LNCAP (cell line): ENCODE data around the gene NR5A2.

Source experiments
- TF ChIP-seq, protein P1 (sequence below): fragments of 450-650 bp; IDR thresholded peaks from 2 replicates; pipeline ENCODE4 v1.5.1; 2017; ENCODE audit warnings: mild to moderate bottlenecking

Gene NR5A2

DNA sequence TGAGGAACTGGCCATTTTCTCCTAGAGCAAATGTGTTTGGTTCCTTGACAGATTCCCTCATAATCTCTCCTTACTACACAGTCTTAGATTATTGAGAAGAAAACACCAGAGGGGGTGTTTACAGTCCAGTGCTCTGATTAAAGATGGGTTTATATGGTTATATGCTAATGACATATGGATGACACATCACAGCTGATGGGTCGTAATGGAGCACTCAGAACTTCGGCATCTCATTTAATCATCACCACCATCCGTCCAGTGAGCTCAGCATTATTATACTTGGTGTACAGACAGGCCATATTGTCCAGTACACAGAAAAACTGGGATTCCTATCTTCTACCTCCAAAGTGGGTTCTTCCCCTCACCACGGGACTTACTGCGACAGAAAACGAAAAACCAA lies 22.3 kb upstream of the NR5A2 start:
- TF ChIP-seq, protein P1, sequence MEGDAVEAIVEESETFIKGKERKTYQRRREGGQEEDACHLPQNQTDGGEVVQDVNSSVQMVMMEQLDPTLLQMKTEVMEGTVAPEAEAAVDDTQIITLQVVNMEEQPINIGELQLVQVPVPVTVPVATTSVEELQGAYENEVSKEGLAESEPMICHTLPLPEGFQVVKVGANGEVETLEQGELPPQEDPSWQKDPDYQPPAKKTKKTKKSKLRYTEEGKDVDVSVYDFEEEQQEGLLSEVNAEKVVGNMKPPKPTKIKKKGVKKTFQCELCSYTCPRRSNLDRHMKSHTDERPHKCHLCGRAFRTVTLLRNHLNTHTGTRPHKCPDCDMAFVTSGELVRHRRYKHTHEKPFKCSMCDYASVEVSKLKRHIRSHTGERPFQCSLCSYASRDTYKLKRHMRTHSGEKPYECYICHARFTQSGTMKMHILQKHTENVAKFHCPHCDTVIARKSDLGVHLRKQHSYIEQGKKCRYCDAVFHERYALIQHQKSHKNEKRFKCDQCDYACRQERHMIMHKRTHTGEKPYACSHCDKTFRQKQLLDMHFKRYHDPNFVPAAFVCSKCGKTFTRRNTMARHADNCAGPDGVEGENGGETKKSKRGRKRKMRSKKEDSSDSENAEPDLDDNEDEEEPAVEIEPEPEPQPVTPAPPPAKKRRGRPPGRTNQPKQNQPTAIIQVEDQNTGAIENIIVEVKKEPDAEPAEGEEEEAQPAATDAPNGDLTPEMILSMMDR = no peak

DNA sequence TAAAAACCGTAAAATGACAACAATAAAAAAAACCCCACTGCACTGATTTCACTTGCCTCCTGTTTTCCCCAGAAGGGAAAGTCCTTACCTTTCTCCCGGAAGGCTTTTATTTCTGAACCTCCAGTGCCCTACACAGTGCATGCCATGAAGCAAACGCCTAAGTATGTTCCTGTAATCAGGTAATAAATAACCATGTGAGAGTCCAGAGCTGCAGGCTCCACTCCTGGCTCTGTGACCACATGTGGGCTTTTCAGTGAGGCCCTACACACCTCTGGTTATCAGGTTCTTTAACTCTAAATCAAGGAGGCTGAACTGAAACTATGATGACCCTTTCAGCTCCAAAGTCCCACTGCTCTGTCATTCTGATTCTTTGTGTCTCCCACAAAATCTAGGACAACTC lies 20.8 kb upstream of the NR5A2 start:
- TF ChIP-seq, protein P1 = no peak

DNA sequence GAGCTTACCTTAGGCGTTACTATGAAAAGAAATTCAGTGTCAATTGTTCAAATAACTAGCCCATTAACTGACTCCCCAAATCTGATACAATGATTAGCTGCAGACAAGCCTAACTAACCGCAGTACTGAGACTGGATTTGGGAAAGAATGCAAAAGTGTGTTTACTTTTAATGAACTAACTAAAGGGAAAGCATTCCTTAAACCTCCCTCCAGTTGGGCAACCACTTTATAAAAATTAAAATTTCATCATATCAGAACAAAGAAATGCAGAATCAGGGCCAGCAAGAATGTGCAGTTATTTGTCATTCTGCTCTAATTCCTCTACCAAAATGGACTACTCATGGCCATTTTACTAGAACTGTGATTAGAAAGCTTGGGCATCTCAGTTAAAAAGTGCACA lies 11.7 kb upstream of the NR5A2 start:
- TF ChIP-seq, protein P1 = no peak

DNA sequence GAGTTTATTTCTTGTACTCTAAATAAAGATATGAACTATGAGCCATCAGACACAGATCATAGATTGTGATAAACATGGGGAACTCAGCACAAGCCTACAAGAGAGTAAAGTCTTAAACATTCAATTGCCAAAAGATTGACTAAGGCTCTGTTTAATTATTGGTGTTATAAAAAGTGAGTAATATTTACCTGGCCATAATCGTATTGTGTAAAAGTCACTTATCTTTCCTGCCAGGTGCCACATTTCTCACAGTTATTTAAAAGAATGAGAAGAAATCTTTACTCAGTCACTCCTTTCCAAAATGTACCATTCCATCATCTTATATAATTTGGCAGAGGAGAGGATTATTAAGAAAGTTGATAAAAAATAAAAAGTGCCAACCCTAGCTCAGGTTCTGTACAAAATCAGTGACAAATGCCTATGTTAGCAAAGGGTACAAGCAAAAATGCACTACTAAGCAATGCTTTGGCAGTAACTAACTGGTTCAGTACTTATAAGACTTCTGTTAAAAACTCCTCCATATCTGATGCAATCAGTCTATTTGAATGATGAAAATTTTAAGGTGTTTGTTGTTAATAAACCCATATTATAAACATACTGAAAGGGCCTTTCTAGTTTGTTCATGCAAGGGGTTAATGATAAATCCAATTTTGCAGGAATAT lies 5.8 kb upstream of the NR5A2 start:
- TF ChIP-seq, protein P1 = no peak

DNA sequence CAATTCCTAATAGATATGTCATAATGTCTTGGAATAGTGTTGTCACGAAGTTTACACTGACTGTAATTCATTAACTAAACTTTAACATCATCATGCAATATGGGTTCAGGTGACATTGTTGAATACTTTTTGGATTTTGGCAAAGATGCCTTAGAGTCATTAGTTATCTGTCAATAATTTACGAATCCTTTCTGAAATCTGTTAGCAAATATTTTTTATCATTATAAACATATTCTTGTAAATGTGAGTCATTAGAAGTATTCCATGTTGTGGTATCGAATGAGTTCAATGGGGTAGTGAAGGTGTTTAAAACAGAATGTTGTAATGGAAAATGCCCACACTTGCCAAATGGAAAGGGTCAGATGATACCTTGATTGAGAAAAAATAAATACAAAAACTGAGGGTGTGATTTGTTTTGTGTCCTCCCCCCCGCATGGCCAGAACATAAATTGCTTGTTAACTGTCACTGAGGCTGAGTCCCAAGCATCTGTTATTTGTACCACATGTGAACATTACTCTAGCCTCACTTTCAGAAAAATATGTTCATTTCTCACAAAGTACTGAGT lies 5.2 kb upstream of the NR5A2 start:
- TF ChIP-seq, protein P1 = no peak

DNA sequence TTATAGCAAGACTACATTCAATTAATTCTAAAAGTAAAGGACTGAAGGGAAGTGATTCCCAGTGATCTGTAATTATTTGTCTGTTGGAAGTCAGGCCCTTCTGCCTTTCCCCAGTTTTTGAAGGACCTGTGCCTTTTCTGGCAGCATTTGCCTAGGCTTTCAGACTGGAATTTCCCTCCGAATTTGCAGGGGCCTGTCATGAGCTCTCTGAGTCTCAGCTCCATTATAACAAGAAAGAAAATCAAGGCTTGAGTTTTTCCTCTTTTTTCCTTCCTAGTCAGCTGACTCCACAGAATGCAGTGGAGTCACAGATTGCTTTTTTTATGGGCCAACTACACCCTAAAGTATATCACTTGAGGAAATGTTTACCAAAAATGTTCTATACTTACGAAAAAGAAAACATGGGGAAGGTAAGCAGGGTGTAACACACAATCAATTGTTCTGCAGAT lies 1.1 kb downstream of the NR5A2 start:
- TF ChIP-seq, protein P1 = no peak

DNA sequence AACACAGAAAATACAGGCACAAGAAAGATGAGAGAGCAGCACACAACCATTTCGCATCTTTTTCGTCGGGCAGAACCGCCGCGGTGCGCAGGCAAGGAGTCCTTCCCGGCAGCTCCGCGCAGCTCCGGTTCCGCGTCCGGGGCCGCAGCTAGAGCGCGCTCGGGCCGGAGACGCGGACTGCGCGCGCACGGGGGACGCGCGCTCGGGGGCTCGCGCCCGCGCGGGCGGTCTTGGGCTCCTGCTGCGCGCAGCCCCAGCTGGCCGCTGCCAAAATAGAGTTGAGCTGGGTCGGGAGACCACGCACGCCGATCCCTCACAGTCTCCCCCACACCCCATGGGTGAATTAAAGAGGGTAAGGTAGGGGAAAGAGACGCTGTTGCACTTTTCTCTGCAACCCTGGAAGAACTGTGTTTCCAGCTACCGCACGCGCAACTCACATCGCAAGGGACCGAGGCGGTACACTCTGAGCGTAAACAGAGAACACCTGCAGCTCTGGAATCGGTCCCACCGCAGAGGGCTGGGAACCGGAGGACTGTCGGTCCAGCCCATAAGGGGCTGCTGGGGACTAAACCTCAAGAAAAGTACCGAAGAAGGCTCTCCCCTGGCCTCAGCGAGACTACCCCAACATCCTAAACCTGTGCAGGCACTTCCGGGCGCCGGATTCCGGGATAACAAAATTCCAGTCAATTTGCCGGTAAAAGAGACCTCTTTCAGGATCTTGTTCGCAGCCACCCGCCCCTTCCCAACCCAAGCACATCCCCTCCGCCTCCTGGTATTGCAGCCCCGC lies 1.7 kb downstream of the NR5A2 start:
- TF ChIP-seq, protein P1 = no peak
